Measurements from ENCODE around the gene INSYN2B. TPM values are rescaled to one million over a fixed set of nuclear protein-coding genes. Genes with fewer than 3 reads are reported as not detected.

The INSYN2B gene
- total and polyA plus RNA-seq, 2 of the 8 experiments (the other 6 are each of a cell fraction or from before 2014, with no cell fraction given), result not detected

GRCh38 chr5:169918228-169918627 is 62.1 kb downstream of the INSYN2B start (continued):
- no peak for TF ChIP-seq CBX5 (IDR thresholded peaks at IDR 0.05; ENCODE audit: low read depth, low read length)
- no peak for TF ChIP-seq SIN3A (conservative IDR thresholded peaks at IDR 0.05 in 1 of 2, IDR thresholded peaks at IDR 0.05 in 1 of 2; ENCODE audit: low read depth in 1 of 2, low read length in 2 of 2)
- TF ChIP-seq CHD2 (IDR thresholded peaks at IDR 0.05; ENCODE audit: low read length), result no peak
- no peak for TF ChIP-seq RBBP5 (IDR thresholded peaks at IDR 0.05; ENCODE audit: borderline replicate concordance, low read depth, low read length)
